GM12874 (cell line): ENCODE measurements around the gene STIM2.

ENCODE experiments used
- TF ChIP-seq, protein P1 (sequence below): IDR thresholded peaks from 2 replicates; pipeline ENCODE4 v1.5.1; 2011; ENCODE audit warnings: low read depth, mild to moderate bottlenecking, control low read depth, low read length, moderate library complexity; ENCODE audit not compliant: insufficient read depth

Gene STIM2

GRCh38 chr4:26840786-26841185, 19.9 kb upstream of the STIM2 start:
- TF ChIP-seq, protein P1, sequence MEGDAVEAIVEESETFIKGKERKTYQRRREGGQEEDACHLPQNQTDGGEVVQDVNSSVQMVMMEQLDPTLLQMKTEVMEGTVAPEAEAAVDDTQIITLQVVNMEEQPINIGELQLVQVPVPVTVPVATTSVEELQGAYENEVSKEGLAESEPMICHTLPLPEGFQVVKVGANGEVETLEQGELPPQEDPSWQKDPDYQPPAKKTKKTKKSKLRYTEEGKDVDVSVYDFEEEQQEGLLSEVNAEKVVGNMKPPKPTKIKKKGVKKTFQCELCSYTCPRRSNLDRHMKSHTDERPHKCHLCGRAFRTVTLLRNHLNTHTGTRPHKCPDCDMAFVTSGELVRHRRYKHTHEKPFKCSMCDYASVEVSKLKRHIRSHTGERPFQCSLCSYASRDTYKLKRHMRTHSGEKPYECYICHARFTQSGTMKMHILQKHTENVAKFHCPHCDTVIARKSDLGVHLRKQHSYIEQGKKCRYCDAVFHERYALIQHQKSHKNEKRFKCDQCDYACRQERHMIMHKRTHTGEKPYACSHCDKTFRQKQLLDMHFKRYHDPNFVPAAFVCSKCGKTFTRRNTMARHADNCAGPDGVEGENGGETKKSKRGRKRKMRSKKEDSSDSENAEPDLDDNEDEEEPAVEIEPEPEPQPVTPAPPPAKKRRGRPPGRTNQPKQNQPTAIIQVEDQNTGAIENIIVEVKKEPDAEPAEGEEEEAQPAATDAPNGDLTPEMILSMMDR: no peak

- TF ChIP-seq, protein P1: no peak
These were observed 17.7 kb upstream of the STIM2 start for GRCh38 chr4:26842911-26843310.

DNA sequence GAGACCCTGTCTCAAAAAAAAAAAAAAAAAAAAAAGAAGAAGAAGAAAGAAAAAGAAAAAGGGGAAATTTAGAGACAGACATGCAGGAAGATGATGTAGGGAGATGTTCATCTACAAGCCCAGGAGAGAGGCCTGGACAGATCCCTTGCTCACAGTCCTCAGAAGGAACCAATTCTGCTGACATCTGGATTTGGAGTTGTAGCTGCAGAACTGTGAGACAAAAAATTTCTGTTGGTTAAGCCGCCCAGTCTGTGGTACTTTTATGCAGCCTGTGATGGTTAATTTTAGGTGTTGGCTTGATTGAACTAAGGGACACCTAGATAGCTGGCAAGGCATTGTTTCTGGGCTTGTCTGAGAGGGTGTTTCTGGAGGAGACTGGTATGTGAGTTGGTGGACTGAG, 10.1 kb upstream of the STIM2 start:
- TF ChIP-seq, protein P1: no peak

DNA sequence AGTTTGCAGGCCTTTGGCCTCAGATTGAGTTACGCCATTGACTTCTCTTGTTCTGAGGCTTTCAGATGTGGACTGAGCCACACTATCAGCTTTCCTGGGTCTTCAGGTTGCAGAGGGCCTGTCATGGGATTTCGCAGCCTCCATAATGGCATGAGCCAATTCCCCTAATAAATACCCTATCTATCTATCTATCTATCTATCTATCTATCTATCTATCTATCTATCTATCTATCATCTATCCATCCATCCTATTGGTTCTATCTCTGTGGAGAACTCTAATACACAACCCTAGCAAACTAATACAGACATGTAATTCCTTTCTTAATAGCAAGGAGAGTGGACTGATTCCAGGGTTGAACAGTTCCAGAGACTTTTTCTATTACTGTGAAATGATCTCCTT, 9.5 kb upstream of the STIM2 start:
- TF ChIP-seq, protein P1: no peak

GRCh38 chr4:26854701-26855100, 5.9 kb upstream of the STIM2 start:
- TF ChIP-seq, protein P1: no peak

DNA sequence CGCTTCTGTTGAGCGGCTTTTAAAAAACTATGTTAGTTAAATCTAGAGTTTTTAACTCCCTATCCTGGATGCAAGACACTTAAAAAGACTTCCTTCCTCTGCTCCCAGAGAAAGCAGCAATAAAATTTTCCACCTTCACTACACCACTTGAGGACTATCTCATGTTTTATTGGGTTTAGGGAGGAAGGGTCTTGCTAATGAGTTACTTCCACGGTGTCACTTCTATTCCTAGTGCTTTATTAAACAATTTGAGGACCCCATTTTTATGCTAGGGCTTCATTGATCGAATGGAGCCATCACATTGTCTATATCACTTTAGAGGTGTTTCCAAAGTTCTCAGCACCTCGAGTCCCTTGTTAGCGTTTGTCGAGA, 3.7 kb upstream of the STIM2 start:
- TF ChIP-seq, protein P1: no peak

GRCh38 chr4:26857278-26858034, 3.2 kb upstream of the STIM2 start:
- TF ChIP-seq, protein P1: no peak
